Astrocyte (in vitro differentiated cells and primary cell): Measurements from ENCODE around the gene KIF1B. TPM values are rescaled to one million over a fixed set of nuclear protein-coding genes. Genes with fewer than 3 reads are reported as not detected.
A peak's percentile ranks its signal among the peaks of the same experiment; 100 is the strongest.

Experiments
- DNase-seq: peaks from one replicate; pipeline ENCODE4 v3.0.0-alpha.2; 2010; ENCODE audit warnings: low read depth
- FAIRE-seq: peaks from 2 replicates; lab custom pipeline; 2011; peaks lifted over from hg19 to GRCh38; lab: Jason Lieb, UNC
- H2AFZ ChIP-seq: 2 replicates; pipeline ENCODE4 v1.6.0; 2012; ENCODE audit warnings: low read depth, low read length, inconsistent platforms
- H3K27ac ChIP-seq: 2 replicates; pipeline ENCODE4 v1.5.1; 2011; ENCODE audit warnings: low read depth, low read length, inconsistent platforms
- H3K27me3 ChIP-seq: 2 replicates; pipeline ENCODE4 v1.6.0; 2011; ENCODE audit warnings: low read length, inconsistent platforms; ENCODE audit not compliant: insufficient read depth
- H3K36me3 ChIP-seq: 2 replicates; pipeline ENCODE4 v1.5.1; 2011; ENCODE audit warnings: low read length, inconsistent platforms; ENCODE audit not compliant: insufficient read depth
- H3K4me1 ChIP-seq: 2 replicates; pipeline ENCODE4 v1.5.1; 2011; ENCODE audit warnings: low read length, inconsistent platforms; ENCODE audit not compliant: insufficient read depth
- H3K4me2 ChIP-seq: 2 replicates; pipeline ENCODE4 v1.6.0; 2012; ENCODE audit warnings: low read length, inconsistent platforms
- H3K4me3 ChIP-seq: 2 replicates; pipeline ENCODE4 v1.5.1; 2011; ENCODE audit warnings: low read depth, mild to moderate bottlenecking, low read length, inconsistent platforms; ENCODE audit not compliant: insufficient read depth
- H3K79me2 ChIP-seq: 2 replicates; pipeline ENCODE4 v1.6.0; 2012; ENCODE audit warnings: mild to moderate bottlenecking, low read length, inconsistent platforms; ENCODE audit not compliant: insufficient read depth
- H3K9ac ChIP-seq: 2 replicates; pipeline ENCODE4 v1.6.0; 2012; ENCODE audit warnings: mild to moderate bottlenecking, low read length, inconsistent platforms
- H3K9me3 ChIP-seq: 2 replicates; pipeline ENCODE4 v1.5.1; 2012; ENCODE audit warnings: low read depth, mild to moderate bottlenecking, low read length, inconsistent platforms; ENCODE audit not compliant: insufficient read depth
- H4K20me1 ChIP-seq: 2 replicates; pipeline ENCODE4 v1.6.0; 2012; ENCODE audit warnings: low read length, inconsistent platforms; ENCODE audit not compliant: insufficient read depth
- H3K27ac Mint-ChIP-seq: one replicate; pipeline ENCODE4 v1.8.0; 2021; ENCODE audit warnings: mild to moderate bottlenecking, mixed read lengths; ENCODE audit not compliant: unreplicated experiment
- H3K27me3 Mint-ChIP-seq: one replicate; pipeline ENCODE4 v1.8.0; 2021; ENCODE audit warnings: low read depth, mixed read lengths; ENCODE audit not compliant: unreplicated experiment
- H3K36me3 Mint-ChIP-seq: one replicate; pipeline ENCODE4 v1.8.0; 2021; ENCODE audit warnings: low read depth, mixed read lengths; ENCODE audit not compliant: unreplicated experiment
- H3K4me1 Mint-ChIP-seq: one replicate; pipeline ENCODE4 v1.8.0; 2021; ENCODE audit warnings: low read depth, mixed read lengths; ENCODE audit not compliant: unreplicated experiment
- H3K4me3 Mint-ChIP-seq: one replicate; pipeline ENCODE4 v1.8.0; 2021; ENCODE audit warnings: mild to moderate bottlenecking, moderate library complexity, mixed read lengths; ENCODE audit not compliant: unreplicated experiment
- H3K9me3 Mint-ChIP-seq: one replicate; pipeline ENCODE4 v1.8.0; 2021; ENCODE audit warnings: mild to moderate bottlenecking, mixed read lengths; ENCODE audit not compliant: unreplicated experiment
- CTCF ChIP-seq: IDR thresholded peaks from 2 replicates; pipeline ENCODE4 v1.5.1; 2011; ENCODE audit warnings: low read depth, mild to moderate bottlenecking, inconsistent platforms, low read length, moderate library complexity; ENCODE audit not compliant: insufficient read depth
- EZH2 ChIP-seq: IDR thresholded peaks from 2 replicates; pipeline ENCODE4 v1.6.1; 2012; ENCODE audit warnings: mild to moderate bottlenecking, low read length, inconsistent platforms; ENCODE audit not compliant: insufficient read depth
- total RNA-seq: library from RNA; stranded (reverse); gene quantifications from 2 replicates; pipeline ENCODE4 v1.2.1, GENCODE V29; 2021

KIF1B gene
- total RNA-seq, 1 donor from 2014 or later = 75.9 TPM

GRCh38 chr1:10177876-10178275 is 32.5 kb upstream of the KIF1B start:
- no peak overlapping the region for H3K27ac Mint-ChIP-seq
- H3K36me3 Mint-ChIP-seq = peaks cover 22% of the 10 kb centered on the region
- no peak overlapping the region for H3K4me3 ChIP-seq
- no peak overlapping the region for H3K4me3 Mint-ChIP-seq
- no peaks in the 10 kb centered on the region for H3K9me3 Mint-ChIP-seq
- no peaks in the 10 kb centered on the region for H3K9me3 ChIP-seq
- H4K20me1 ChIP-seq = no peaks in the 10 kb centered on the region
- peaks cover 9% of the 10 kb centered on the region for H3K4me1 Mint-ChIP-seq
- no peak overlapping the region for H3K9ac ChIP-seq
- TF ChIP-seq CTCF = no peak
- H3K4me2 ChIP-seq = no peak overlapping the region
- peaks cover 7% of the 10 kb centered on the region for H3K4me1 ChIP-seq
- H3K27me3 Mint-ChIP-seq = no peaks in the 10 kb centered on the region
- H3K36me3 ChIP-seq = peaks cover 23% of the 10 kb centered on the region
- H3K79me2 ChIP-seq = no peaks in the 10 kb centered on the region
- H3K27me3 ChIP-seq = no peaks in the 10 kb centered on the region
- H3K27ac ChIP-seq = no peak overlapping the region
- FAIRE-seq (no peak), DNase-seq (no peak)
- H2AFZ ChIP-seq = no peak overlapping the region

- Histone ChIP-seq H3K36me3 (peaks cover 22% of the 10 kb centered on the region), H3K9ac (no peak overlapping the region), H3K4me3 (no peak overlapping the region), H3K9me3 (no peaks in the 10 kb centered on the region), H3K27ac (no peak overlapping the region), H4K20me1 (no peaks in the 10 kb centered on the region), H3K4me1 (peaks cover 7% of the 10 kb centered on the region), H2AFZ (no peak overlapping the region), H3K79me2 (no peaks in the 10 kb centered on the region), H3K4me2 (peak overlapping the region; percentile 19), H3K27me3 (no peaks in the 10 kb centered on the region)
- H3K4me1 Mint-ChIP-seq = peaks cover 9% of the 10 kb centered on the region
- peak overlapping the region; percentile 58 for H3K27ac Mint-ChIP-seq
- FAIRE-seq (no peak), DNase-seq (no peak)
- TF ChIP-seq CTCF (no peak), EZH2 (no peak)
- no peak overlapping the region for H3K4me3 Mint-ChIP-seq
- H3K36me3 Mint-ChIP-seq = peaks cover 23% of the 10 kb centered on the region
- no peaks in the 10 kb centered on the region for H3K27me3 Mint-ChIP-seq
- H3K9me3 Mint-ChIP-seq = no peaks in the 10 kb centered on the region
Observed at GRCh38 chr1:10178597-10179405, 31.6 kb upstream of the KIF1B start.
